ENCODE results near the gene IPO9. TPM values are rescaled to one million over a fixed set of nuclear protein-coding genes. Genes with fewer than 3 reads are reported as not detected.

Gene IPO9
- total RNA-seq, 1 experiment from 2014 or later, result 80.6 TPM

DNA sequence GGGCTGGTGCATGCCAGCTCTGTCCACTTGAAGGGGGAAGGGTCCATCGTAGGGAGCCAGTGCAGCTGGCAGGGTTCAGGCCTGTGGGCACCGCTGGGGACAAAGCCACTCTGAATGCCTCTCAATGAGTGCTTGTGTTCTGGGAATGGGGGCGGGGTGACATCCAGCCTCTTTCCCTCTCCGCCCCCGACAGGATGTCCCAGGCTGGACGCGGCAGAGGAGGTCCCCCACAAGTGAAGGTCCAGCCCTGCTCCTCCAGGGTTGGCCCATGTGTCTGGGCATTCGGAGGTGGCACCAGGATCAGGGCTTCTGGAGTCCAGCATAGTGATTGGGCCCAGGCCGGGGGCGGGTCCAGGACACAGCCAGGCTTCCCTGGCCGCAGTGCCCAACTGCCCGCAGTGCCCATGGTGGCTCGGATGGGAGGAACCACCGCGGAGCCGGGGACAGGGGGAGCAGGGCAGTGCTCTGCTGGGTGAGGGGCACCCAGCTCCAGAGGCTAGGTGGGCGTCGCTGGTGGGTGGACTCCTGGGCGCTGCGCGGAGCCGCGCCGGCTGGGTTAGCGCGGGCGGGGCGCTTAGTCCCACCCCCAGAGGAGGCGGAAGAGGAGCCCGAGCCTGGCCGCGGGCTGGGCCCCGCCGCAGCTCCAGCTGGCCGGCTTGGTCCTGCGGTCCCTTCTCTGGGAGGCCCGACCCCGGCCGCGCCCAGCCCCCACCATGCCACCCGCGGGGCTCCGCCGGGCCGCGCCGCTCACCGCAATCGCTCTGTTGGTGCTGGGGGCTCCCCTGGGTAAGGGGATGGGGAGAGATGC lies 59.5 kb downstream of the IPO9 start, which contains the start of gene SHISA4 (continued):
- TF ChIP-seq, protein P1, sequence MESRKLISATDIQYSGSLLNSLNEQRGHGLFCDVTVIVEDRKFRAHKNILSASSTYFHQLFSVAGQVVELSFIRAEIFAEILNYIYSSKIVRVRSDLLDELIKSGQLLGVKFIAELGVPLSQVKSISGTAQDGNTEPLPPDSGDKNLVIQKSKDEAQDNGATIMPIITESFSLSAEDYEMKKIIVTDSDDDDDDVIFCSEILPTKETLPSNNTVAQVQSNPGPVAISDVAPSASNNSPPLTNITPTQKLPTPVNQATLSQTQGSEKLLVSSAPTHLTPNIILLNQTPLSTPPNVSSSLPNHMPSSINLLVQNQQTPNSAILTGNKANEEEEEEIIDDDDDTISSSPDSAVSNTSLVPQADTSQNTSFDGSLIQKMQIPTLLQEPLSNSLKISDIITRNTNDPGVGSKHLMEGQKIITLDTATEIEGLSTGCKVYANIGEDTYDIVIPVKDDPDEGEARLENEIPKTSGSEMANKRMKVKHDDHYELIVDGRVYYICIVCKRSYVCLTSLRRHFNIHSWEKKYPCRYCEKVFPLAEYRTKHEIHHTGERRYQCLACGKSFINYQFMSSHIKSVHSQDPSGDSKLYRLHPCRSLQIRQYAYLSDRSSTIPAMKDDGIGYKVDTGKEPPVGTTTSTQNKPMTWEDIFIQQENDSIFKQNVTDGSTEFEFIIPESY (IDR thresholded peaks at IDR 0.05; ENCODE audit: extremely low read depth, insufficient replicate concordance, low read length), result no peak
- TF ChIP-seq CTCF (IDR thresholded peaks at IDR 0.05 in 2 of 3, conservative IDR thresholded peaks at IDR 0.05 in 1 of 3; ENCODE audit: borderline replicate concordance in 1 of 3, insufficient read depth in 1 of 3, low read depth in 2 of 3, low read length in 2 of 3), result no peak
- no peak for TF ChIP-seq CBX3 (IDR thresholded peaks at IDR 0.05; ENCODE audit: low read depth)
- no peak for TF ChIP-seq ELF1 (IDR thresholded peaks at IDR 0.05; ENCODE audit: borderline replicate concordance, low read depth)

- Histone ChIP-seq H3K79me2 (ENCODE audit: insufficient read depth, low read length) (no peaks in the 10 kb centered on the region), H3K36me3 (ENCODE audit: control insufficient read depth in 1 of 2, insufficient read depth in 2 of 2, low read length in 2 of 2) (no peaks in the 10 kb centered on the region), H3K9me2 (ENCODE audit: insufficient read depth) (no peaks in the 10 kb centered on the region), H4K20me1 (ENCODE audit: insufficient read depth) (no peaks in the 10 kb centered on the region), H3K4me3 (replicated peaks in 1 of 2; ENCODE audit: low read depth in 1 of 2, low read length in 2 of 2) (peak overlapping the region; percentile 63 to 71), H3K4me2 (ENCODE audit: low read length) (peak overlapping the region; percentile 98), H3K4me1 (ENCODE audit: control insufficient read depth in 1 of 2, insufficient read depth in 2 of 2, low read length in 2 of 2) (peaks cover 28 to 39% of the 10 kb centered on the region in 2 experiments), H2AFZ (ENCODE audit: low read depth, low read length, poor library complexity, severe bottlenecking) (peak overlapping the region; percentile 67), H3K27me3 (ENCODE audit: insufficient read depth, low read length) (no peaks in the 10 kb centered on the region), H3K9me3 (ENCODE audit: control insufficient read depth in 1 of 2, insufficient read depth in 1 of 2, low read depth in 1 of 2, low read length in 2 of 2) (no peaks in the 10 kb centered on the region), H3K9ac (ENCODE audit: low read length) (peak overlapping the region; percentile 64), H3K27ac (ENCODE audit: low read depth, low read length) (peak overlapping the region; percentile 47; the same call in 1 of the 2 replicates)
- ChIA-PET POLR2A (interaction anchor here (1.3 kb wide), 1 partner anchor 121 kb away, joined by 3 read pairs; the partner anchor contains the start of gene ELF3), RAD21 (ENCODE audit: low non-redundant PET in 1 of 2, low total read pairs in 2 of 2, uncharacterized antibody in 2 of 2, unreplicated experiment in 2 of 2) (no interaction called here), CTCF (no interaction called here)
- intact Hi-C loops (cut with micrococcal nuclease), result loop anchor here (5.0 kb wide), 1 partner anchor 233 kb away; the partner anchor contains the start of gene GPR37L1
- TSS peak; percentile 33 for BruUV-seq (replicated peaks)
- DNase-seq (ENCODE audit: low read depth, low spot score) (no peak), ATAC-seq (no peak)
- TF ChIP-seq ELF1 (IDR thresholded peaks at IDR 0.05; ENCODE audit: borderline replicate concordance, low read depth), result no peak
- no peak for TF ChIP-seq CTCF (IDR thresholded peaks at IDR 0.05 in 2 of 3, conservative IDR thresholded peaks at IDR 0.05 in 1 of 3; ENCODE audit: borderline replicate concordance in 1 of 3, insufficient read depth in 1 of 3, low read depth in 2 of 3, low read length in 2 of 3)
- TF ChIP-seq TCF7L2 (IDR thresholded peaks at IDR 0.05; ENCODE audit: borderline replicate concordance, extremely low read depth, insufficient read depth, insufficient read length), result no peak
- TF ChIP-seq SRF (IDR thresholded peaks at IDR 0.05; ENCODE audit: low read depth), result no peak
- no peak for TF ChIP-seq SIN3A (IDR thresholded peaks at IDR 0.05; ENCODE audit: low read depth)
- TF ChIP-seq, protein P2, sequence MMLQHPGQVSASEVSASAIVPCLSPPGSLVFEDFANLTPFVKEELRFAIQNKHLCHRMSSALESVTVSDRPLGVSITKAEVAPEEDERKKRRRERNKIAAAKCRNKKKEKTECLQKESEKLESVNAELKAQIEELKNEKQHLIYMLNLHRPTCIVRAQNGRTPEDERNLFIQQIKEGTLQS (IDR thresholded peaks at IDR 0.05), result no peak
- TF ChIP-seq SP1 (IDR thresholded peaks at IDR 0.05; ENCODE audit: low read depth), result no peak
- TF ChIP-seq, protein P1 (IDR thresholded peaks at IDR 0.05; ENCODE audit: extremely low read depth, insufficient replicate concordance, low read length), result no peak
- no peak for TF ChIP-seq EGR1 (IDR thresholded peaks at IDR 0.05; ENCODE audit: low read depth)
Observed at GRCh38 chr1:201889090-201889968, 60.4 kb downstream of the IPO9 start.
